Amygdala (tissue), 56 donors: ENCODE measurements around the gene STARD7.

ENCODE experiments used
- DNase-seq, 56 donors: peaks; one replicate each; lab custom pipeline; 2025; lab: John Stamatoyannopoulos, UW

Gene STARD7

DNA sequence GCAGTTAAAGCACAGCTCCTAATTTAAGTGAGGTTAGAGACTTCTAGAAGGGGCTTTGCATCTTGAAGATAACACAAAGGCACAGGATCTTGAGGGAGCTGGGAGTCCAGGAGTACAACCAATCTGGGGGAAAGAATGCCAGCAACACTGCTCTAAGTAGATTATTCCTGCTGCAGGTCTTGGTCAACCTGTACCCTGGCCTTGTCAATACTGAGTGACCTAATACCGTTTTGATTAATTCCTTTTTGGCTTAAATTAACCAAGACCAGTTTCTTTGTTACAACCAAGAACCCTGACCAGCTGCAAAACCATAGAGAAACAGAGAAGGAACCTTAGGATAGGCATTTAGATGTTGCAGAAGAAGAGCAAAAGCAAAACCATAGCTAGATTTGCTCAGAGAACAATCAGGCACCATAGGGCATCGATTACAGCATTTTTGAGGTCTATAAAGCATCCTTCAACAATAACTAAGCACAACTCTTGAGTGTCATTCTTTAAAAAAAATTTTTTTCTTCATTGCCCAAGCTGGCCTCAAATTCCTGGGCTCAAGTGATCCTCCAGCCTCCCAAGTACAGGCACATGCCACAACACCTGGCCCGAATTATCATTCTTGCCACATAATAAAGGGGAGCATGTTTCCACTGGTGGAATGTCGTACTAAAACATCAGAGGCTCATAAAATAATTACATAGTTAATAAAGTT is 6.3 kb downstream of the STARD7 start:
- DNase-seq: no peak

DNA sequence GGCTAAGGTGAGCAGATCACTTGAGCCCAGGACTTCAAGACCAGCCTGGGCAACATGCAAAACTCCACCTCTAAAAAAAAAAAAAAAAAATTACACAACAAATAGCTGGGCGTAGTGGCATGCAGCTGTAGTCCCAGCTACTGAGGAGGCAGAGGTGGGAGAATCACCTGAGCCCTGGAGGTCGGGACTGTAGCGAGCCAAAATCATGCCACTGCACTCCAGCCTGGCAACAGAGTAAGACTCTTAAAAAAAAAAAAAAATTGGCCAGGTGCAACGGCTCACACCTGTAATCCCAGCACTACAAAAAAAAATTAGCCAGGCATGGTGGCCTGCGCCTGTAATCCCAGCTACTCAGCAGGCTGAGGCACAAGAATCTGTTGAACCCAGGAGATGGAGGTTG is 7.3 kb downstream of the STARD7 start:
- no peak for DNase-seq

DNA sequence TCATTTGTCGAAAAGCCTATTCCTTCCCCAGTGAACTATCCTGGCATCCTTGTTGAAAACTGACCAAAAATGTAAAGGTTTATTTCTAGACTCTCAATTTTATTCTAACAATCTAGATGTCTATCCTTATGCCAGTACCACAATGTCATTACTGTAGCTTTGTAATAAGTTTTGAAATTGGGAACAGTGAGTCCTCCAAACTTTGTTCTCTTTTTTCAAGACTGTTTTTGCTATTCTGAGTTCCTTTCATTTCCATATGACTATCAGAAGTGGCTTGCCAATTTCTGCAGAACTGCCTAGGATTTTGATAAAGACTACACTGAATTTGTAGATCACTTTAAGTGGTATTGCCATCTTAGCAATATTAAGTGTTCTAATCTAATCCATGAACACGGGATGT is 9.7 kb downstream of the STARD7 start:
- DNase-seq: no peak

DNA sequence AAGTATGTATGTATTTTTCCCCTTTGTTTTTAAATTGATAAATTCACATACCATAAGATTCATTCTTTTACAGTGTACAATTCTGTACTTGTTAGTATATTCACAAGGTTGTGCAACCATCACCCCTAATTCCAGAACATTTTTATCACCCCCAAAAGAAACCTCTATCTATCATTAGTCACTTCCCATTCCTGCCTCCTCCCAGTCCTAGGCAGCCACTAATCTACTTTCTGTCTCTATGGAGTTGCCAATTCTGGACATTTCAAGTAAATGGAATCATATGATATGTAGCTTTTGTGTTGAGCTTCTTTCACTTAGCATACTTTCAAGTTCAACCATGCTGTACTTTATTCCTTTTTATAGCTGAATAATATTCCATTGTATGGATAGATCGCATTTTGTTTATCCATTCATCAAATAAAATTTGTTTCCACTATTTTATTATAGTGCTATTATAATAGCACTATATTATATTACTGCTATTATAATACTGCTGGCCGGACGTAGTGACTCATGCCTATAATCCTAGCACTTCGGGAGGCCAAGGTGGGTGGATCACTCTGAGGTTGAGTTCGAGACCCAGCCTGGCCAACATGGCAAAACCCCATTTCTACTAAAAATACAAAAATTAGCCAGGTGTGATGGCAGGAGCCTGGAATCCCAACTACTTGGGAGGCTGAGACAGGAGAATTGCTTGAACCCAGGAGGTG is 10.9 kb downstream of the STARD7 start:
- DNase-seq: no peak

DNA sequence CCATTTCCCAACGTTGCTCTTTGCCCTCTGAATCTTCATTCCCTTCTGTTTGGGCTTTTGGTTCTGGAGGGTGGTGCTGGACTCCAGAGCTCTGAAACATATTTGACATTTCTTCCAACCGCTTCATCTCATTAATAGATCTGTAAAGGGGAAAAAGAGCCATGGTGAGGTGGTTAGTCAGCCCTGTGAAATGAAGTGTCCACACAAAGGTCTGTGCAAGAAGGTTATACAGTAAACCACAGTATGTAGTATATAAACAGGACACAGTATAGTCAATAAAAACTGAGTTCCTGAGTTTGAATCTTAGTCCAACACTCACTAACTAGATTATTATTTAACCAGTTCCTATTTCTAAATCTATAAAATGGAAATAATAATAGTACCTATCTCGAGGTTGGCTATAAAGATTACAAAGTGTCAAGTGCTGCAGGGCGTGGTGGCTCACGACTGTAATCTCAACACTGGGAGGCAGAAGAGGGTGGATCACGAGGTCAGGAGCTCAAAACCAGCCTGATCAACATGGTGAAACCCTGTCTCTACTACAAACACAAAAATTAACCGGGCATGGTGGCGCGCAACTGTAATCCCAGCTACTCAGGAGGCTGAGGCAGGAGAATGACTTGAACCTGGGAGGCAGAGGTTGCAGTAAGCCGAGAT is 13.1 kb downstream of the STARD7 start:
- no peak for DNase-seq

DNA sequence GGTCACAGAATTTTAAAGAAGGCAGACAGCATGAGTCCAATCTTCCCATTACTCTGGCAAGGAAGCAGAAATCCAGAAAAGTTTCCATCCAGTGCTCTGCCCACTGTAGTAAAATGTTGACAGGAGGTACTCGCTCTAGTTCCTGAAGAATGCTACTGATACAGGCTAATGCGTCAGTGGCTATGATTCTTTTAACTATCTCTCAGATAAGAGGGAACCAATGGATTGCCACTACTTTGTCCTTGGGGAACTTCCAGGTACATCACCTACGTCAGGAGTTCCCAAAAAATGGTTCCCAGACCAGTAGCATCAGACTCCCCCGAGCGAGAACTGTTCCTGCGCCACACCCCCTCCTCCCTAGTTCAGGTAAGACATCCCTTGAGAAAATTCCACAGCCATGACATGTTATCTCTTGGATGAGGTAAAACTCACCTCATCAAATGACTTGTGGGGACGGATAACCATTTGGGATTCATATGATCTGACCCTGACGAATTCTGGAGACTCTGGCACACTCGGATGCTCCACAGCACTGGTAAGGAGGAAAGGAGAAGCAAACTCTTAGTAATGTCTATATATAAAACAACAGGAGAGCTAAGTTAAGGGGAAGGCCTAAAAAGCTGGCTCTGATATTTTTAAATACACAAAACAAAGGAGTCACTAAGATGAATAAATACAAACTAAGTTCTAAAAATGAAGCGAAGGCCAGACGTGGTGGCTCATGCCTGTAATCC is 16.5 kb downstream of the STARD7 start:
- DNase-seq: no peak

DNA sequence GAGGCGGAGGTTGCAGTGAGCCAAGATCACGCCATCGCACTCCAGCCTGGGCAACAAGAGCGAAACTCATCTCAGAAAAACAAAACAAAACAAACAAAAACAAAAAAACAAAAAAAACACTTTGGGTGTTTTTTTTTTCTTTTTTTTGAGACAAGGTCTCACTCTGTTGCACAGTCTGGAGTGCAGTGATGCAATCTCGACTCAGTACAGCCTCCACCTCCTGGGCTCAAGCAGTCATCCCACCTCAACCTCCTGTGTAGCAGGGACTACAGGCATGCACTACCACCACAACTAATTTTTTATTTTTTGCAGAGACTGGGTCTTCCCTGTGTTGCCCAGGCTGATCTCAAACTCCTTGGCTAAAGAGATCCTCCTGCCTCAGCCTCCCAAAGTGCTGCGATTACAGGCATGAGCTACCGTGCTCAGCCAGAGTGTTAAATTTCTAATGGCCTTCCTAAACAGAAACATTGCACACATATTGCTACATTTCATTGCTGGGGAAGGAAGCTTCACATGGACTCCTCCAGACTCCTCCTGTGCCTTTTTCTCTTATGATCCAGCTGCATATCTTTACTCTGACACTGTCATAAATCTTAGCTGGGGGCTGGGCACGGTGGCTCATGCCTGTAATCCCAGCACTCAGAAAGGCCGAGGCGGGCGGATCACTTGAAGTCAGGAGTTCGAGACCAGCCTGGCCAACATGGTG is 19.7 kb downstream of the STARD7 start:
- no peak for DNase-seq

DNA sequence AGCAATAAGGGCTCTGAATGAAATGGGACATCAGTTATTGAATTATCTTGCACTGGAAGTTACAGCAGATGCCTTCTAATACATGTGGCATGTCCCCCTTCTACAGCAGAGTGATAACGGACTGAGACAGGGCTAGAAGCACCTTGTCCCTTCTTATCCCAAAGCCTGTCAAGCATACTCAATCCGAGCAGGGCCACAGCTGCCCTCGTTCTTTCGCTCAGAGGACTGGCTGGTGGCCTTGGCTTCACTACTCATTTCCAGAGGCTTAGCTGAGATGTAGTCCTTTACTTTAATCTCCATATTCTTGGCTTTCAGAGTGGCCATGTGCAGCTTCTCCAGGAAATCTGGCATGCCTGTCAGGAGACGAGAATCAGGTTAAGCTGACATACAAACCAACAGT is 22.1 kb downstream of the STARD7 start:
- no peak for DNase-seq

DNA sequence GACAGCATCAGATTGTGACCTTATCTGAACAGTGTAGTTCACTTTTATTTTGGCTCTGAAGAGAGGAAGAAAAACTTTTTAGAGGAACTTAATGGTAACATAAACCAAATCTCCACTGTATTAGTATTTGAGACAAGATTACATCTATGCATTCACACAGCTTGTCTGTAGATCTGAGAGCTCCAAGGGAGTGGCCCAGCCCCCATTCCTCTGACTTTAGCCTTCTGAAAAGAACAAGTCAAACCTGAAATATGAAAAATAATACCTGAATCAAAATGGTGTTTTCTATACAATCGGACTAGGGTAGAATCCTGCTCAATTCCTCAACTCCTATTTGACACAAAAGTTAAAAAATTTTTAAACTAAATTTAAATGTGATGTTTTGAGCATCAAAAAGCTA is 23.1 kb downstream of the STARD7 start:
- no peak for DNase-seq

DNA sequence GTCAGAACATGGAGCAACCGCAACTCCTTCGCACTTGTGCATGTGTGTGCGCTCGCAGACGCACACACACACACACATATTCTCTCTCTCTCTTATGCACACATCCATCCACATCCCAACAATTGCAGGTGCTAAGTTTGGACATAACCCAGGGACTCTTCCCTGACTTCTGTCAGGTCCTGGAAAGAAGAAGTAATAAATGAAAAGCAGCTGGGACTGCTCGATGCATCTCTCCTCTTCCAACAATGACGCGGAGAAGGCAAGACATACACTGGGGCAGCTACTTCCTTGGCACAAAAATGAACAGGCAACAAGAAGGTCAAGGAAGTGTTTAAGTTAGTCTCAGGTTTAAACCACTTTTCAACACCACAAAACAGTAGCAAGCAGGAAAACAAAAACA is 23.6 kb downstream of the STARD7 start:
- DNase-seq: no peak

DNA sequence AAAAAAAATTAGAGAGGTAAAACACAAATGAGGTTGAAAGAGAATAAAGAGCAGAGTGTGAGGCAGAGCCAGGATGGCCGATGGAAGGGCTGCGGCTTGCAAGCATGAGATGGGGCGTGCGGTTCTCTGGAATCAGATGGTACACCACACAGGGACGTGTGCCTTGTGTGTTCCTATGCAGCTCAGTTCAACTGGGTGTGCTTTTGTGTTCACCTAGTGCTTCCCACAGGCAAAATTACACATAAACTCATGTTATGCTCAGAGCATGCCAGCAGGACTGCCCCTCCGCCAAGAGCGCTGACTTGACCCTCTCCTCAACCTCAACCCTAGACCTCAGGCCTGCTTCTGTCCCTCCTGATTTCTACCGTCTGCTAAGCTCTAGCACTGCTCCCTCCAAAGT is 24.4 kb downstream of the STARD7 start:
- no peak for DNase-seq

DNA sequence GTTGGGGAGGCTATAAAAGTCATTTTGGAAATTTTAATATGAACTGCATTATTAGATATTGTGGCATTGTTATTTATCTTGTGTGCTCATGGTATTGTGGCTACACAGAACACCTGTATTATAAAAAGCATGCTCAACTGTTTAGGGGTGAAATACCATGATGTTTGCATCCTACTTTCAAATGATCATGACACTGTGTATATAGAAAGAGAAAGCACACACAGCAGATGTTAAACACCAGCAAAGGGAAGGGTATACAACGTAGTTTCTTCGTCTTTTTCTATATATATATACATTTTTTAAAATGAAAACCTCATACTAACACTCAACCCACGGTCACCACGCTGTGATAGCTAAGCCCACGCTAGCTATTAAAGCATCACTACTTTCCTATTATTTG is 27.1 kb downstream of the STARD7 start:
- DNase-seq: no peak

DNA sequence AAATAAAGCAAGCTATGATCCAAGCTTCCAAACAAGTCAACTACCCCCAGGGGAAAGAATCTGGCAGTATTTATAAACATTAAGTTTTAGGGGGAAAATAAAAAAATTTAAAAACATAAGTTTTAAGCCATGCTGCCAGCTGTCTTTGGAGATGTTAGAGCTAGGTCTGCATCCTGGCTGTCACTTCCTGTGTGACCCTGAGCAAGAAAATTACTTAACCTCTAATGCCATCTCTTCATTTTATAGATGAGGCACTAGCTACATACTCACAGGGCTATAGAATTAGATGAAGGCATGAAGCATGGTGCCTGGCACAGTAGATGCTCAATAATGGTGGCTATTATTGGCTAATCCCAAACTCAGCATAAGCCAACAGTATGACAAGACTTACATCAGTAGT is 28.1 kb downstream of the STARD7 start:
- DNase-seq: no peak

DNA sequence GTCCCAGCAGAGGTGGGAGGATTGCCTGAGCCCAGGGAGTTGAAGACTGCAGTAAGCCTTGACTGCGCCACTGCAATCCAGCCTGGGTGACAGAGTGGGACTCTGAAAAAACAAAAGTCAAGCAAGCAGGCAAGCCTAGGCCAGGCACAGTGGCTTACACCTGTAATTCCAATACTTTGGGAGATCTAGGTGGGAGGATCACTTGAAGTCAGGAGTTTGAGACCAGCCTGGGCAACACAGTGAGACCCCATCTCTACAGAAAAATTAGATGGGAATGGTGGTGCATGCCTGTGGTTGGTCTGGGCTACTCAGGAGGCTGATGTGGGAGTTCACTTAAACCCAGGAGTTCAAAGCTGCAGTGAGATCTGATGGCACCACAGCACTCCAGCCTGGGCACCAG is 28.6 kb downstream of the STARD7 start:
- no peak for DNase-seq

DNA sequence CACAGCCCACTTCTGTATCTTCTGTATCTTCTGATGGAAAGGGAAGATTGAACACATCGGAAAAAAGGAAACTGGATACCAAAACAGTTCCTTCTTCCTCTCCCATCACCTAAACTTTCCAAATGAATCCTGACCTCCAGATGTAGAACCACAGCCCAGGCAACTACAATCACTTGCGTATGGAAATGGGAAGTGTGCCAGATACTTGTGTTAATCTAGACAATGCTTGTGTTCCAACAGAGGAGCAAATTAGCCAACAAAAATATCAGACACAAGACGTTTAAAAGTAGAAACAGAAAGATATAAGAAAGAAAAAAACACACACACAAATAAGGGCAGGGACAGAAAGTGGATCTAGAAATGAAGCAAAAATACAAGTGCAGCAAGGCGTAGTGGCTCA is 32.0 kb downstream of the STARD7 start:
- no peak for DNase-seq

DNA sequence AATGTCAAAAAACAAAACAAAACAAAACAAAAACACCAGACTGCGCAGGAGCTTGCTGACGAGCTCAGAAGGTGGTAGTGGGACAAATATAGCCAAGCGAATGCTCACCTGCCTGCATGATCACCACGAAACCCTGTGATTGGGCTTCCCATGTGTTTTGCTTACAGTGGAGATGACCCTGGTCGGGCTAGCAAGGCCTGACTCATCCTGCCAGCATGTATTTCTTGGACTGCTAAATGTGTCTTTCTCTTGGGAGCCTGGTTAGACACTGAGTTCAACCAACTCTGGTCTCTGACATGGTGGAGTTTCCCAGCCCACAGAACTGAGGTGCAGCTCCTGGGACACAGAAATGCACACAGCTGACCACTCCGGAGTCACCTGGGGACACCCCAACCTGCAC is 32.7 kb downstream of the STARD7 start:
- DNase-seq: no peak

DNA sequence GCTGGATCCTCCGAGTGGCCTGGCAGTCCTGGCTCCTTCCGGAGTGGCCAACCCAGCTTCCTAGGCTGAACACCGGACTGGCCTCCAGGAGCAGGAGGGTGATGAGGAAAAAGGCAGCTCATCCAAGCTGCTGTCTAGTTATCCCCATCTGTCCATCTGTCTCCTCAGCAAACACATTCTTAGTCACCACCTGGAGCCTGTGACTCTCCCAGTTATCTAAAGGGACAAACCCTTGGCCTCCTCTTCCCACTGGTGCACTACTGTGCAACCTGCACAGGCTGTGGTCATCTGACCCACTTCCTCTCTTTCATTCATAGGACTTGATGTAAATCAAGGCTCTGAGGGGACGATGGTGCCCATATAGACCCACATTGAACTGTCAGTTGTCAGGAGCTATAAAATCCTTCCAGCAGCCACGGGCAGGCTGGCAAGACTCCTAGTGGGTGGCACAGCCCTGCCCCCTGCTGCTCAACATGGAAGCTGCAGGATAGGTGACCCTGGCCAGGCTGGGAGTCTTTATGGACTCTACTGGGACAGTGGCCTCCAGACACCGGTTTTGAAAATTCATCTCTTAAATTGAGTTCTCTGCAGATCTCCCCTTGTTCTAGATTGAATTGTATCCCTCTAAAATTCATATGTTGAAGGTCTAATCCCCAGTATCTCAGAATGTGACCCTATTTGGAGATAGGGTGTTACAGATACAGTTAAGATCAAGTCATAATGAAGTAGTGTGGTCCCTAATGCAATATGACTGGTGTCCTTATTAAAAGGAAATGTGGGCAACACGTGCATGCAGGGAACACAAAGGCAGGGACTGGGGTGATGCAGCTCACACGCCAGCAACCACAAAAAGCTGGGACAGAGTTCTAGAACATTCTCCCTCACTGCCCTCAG is 34.1 kb downstream of the STARD7 start:
- DNase-seq: peak in 52 of 56 donors; percentile 14 to 86 (median 58)

DNA sequence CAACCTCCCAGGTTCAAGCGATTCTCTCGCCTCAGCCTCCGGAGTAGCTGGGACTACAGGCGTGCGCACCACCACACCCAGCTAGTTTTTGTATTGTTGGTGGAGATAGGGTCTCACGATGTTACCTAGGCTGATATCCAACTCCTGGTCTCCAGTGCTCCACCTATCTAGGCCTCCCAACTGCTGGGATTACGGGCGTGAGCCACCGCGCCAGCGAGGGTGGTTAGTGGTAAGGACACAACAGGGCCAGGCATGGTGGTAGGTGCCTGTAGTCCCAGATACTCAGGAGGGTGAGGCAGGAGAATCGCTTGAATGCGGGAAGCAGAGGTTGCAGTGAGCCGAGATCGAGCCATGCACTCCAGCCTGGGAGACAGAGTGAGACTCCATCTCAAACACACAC is 36.8 kb downstream of the STARD7 start:
- DNase-seq: no peak

DNA sequence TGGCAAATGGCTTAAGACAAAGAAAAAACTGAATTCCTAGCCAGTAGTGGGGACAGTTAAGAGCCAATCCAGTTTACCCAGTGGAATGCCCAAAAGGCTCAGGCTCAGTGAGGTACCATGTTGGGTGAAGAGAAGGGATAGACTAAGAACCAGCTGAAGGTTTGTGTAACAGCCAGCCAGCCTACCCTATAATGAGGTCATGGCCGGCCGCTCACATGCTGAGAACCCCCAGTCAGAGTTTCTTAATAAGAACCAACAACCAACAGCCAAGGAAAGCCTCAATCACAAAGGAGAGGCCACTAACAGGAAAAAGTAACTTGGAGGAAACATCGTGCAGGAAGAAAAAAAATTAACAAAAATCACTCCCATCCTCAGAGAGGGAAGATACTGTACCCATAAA is 38.0 kb downstream of the STARD7 start:
- DNase-seq: no peak
